Right atrium auricular region (tissue), 2 donors: Measurements from ENCODE around the gene GRM5. TPM values are rescaled to one million over a fixed set of nuclear protein-coding genes. Genes with fewer than 3 reads are reported as not detected.

ENCODE experiments used
- DNase-seq: peaks from one replicate; pipeline ENCODE4 v3.0.0-alpha.2; 2019; ENCODE audit warnings: low spot score
- H3K27ac ChIP-seq, 2 donors: fragments of 200-600 bp; sonication (generic); 1 replicate in 1 of 2; 2 replicates in 1 of 2; pipeline ENCODE4 v1.5.1; 2016 to 2019
- H3K27me3 ChIP-seq, 2 donors: fragments of 200-600 bp; sonication (generic); one replicate each; pipeline versions ENCODE4 v1.5.1 to v1.6.0; 2017 to 2019
- H3K36me3 ChIP-seq: fragments of 200-600 bp; sonication (generic); one replicate; pipeline ENCODE4 v1.5.1; 2016
- H3K4me1 ChIP-seq, 2 donors: fragments of 200-600 bp; sonication (generic); one replicate each; pipeline versions ENCODE4 v1.5.1 to v1.6.0; 2017 to 2019
- H3K4me3 ChIP-seq, 2 donors: fragments of 200-600 bp; sonication (generic); 1 replicate in 1 of 2; 2 replicates in 1 of 2; pipeline ENCODE4 v1.5.1; 2017 to 2019; ENCODE audit warnings: mild to moderate bottlenecking in 1 of 2, moderate library complexity in 1 of 2
- H3K9me3 ChIP-seq, 2 donors: fragments of 200-600 bp; sonication (generic); one replicate each; pipeline ENCODE4 v1.5.1; 2019
- total RNA-seq, 2 donors: library from RNA; depleted of rRNA; stranded (reverse); fragments of >200 nt; gene quantifications; one replicate each; pipeline ENCODE4 v1.1.0, GENCODE V29; 2016
- TF ChIP-seq, protein P1 (sequence below), 2 donors: fragments of 200-600 bp; sonication (generic); IDR thresholded peaks; one replicate each; pipeline ENCODE4 v1.5.1; 2019; ENCODE audit warnings: antibody characterized with exemption in 2 of 2

Gene GRM5
- total RNA-seq, 2 donors from 2014 or later = not detected

DNA sequence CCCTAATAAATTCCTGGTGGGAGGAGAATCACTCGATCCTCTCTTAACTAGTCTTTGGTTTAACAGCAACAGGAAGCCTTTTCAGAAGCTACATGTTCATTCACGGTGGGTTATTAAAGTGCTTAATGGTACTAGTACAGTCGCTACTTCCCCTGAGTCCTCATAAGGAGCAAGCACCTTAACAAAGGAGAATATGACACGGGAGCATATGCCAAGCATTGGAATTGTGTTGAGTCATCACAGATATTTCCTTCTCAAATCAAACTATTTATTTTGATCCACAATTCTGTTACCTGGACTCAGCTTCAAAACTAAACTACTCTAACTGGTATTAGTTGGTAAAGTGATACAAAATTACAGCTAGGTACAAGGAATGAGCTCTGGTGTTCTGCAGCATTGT lies 550.8 kb downstream of the GRM5 start:
- H3K4me3 ChIP-seq = no peak overlapping the region
- H3K27me3 ChIP-seq = no peaks in the 10 kb centered on the region
- DNase-seq = no peak
- H3K36me3 ChIP-seq = no peaks in the 10 kb centered on the region
- H3K4me1 ChIP-seq = no peaks in the 10 kb centered on the region
- H3K27ac ChIP-seq = no peak overlapping the region
- no peaks in the 10 kb centered on the region for H3K9me3 ChIP-seq
- TF ChIP-seq, protein P1, sequence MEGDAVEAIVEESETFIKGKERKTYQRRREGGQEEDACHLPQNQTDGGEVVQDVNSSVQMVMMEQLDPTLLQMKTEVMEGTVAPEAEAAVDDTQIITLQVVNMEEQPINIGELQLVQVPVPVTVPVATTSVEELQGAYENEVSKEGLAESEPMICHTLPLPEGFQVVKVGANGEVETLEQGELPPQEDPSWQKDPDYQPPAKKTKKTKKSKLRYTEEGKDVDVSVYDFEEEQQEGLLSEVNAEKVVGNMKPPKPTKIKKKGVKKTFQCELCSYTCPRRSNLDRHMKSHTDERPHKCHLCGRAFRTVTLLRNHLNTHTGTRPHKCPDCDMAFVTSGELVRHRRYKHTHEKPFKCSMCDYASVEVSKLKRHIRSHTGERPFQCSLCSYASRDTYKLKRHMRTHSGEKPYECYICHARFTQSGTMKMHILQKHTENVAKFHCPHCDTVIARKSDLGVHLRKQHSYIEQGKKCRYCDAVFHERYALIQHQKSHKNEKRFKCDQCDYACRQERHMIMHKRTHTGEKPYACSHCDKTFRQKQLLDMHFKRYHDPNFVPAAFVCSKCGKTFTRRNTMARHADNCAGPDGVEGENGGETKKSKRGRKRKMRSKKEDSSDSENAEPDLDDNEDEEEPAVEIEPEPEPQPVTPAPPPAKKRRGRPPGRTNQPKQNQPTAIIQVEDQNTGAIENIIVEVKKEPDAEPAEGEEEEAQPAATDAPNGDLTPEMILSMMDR (IDR thresholded peaks at IDR 0.05) = no peak

DNA sequence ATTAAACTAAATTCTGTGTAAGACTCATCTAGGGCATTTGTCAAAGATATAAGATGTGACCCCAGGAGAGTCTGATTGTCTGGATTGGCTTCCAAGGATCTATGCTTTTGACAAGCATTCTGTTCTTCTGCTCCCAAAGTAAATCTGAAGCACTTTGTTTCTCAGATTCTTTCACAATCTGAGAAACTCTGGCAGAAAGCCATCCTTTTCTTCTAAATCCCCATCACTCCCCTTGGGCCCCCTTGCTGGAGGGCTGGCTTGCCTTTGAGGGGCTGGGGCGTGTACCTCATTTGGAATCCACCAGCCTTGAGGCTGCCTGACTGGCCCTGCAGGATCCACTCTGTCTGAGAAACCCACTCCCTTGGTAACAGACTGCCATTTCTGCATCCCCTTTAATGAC lies 554.8 kb downstream of the GRM5 start:
- TF ChIP-seq, protein P1 (IDR thresholded peaks at IDR 0.05) = no peak
- no peak overlapping the region for H3K27ac ChIP-seq
- no peaks in the 10 kb centered on the region for H3K9me3 ChIP-seq
- H3K27me3 ChIP-seq = peaks cover 0 to 5% of the 10 kb centered on the region in 2 donors
- no peak for DNase-seq
- H3K36me3 ChIP-seq = no peaks in the 10 kb centered on the region
- H3K4me3 ChIP-seq = no peak overlapping the region
- no peaks in the 10 kb centered on the region for H3K4me1 ChIP-seq

DNA sequence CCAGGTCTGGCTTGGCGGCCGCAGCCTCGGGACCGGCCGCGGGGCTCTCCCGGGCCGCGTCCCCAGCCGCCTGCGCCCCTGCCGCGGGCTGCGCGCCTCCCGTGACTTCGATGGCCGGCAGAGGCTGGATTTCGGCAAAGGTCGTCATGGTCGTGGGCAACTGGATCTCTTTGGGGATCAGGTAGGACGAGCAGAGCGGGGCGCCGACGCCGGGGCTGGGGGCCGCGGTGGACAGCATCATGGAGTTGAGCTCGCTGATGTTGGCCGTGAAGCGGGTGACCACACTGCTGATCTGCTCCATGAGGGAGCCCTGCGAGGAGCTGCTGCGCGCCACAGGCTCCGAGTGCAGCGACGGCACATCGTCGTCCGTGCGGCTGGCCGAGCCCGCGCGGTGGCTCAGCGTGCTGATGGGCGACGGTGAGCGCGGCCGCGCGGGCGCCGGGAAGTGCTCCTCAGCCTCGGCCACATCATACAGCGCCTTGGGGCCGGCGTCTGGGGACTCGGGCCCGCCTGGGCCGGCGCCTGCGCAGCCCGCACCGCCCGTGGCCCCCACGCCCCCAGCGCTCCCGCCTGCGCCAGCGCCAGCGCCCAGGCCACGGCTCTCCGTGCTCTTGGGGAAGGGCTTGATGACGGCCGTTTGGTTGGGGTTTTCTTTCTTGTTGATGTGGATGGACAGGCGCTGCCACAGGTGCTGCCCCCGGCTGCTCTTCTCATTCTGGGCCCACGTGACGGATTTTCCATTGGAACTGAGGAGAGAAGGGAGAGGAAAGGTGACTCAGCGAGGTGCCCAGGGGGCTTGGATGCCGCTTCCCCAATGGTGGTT lies 556.8 kb downstream of the GRM5 start:
- Histone ChIP-seq H3K36me3 (no peaks in the 10 kb centered on the region), H3K27me3 (peaks cover 0 to 5% of the 10 kb centered on the region in 2 donors), H3K27ac (no peak overlapping the region), H3K9me3 (no peaks in the 10 kb centered on the region), H3K4me3 (peak overlapping the region; percentile 4 to 45), H3K4me1 (no peaks in the 10 kb centered on the region)
- TF ChIP-seq, protein P1 (IDR thresholded peaks at IDR 0.05) = no peak
- no peak for DNase-seq

DNA sequence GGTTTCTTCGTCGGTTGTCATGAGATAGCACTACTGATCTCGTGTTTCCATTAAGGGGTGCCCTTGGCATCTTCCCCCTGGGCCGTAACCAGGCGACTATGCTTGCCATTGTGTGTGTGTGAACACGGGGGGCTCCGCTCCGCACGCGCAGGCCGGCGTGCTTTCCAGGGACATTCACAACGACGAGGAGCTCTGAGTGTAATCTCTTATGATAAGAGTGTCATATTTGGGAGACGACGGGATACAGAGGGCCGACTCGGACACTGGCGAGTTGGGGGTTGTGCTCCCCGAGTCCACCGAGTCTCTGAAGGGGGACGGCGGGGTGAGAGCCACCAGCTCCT lies 557.4 kb downstream of the GRM5 start:
- Histone ChIP-seq H3K36me3 (no peaks in the 10 kb centered on the region), H3K4me3 (peak overlapping the region in 1 of 2 donors; percentile 45), H3K9me3 (no peaks in the 10 kb centered on the region), H3K27me3 (peaks cover 0 to 5% of the 10 kb centered on the region in 2 donors), H3K4me1 (no peaks in the 10 kb centered on the region), H3K27ac (no peak overlapping the region)
- DNase-seq = no peak
- TF ChIP-seq, protein P1 (IDR thresholded peaks at IDR 0.05) = no peak

DNA sequence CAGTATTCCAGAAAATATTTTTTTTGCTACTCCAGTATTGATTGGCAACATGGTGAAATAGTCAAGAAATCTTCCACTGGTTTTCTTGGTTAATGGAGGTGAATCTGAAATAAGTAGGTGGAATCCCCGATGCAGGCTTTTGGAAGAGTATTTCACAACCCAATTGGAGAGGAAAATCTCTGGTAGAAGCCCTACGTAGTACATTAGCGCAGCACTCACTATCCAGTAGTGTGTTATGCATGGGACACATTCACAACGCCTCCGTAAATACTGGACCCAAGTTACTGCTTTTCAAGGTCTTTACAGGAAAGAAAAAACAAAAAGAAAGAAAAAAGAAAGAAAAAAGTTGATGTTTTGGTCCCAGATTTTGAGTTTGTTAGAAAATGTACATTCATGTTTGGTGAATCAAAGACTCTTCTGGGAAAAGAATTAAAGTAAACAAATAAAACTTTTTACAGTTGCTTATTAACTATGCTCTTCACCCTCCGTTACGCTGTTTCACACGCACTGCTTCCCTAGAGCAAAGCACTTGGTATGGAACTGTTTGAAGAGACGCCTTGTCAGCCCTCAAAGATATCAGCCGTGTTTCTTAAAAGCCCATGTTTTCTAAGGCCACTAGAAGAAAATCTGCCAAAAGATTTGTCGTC lies 557.9 kb downstream of the GRM5 start:
- no peaks in the 10 kb centered on the region for H3K9me3 ChIP-seq
- H3K4me1 ChIP-seq = no peaks in the 10 kb centered on the region
- no peaks in the 10 kb centered on the region for H3K36me3 ChIP-seq
- DNase-seq = no peak
- H3K4me3 ChIP-seq = no peak overlapping the region
- TF ChIP-seq, protein P1 (IDR thresholded peaks at IDR 0.05) = no peak
- no peak overlapping the region for H3K27ac ChIP-seq
- peaks cover 0 to 5% of the 10 kb centered on the region in 2 donors for H3K27me3 ChIP-seq
